ENCODE measurements around the gene BORCS5.

GRCh38 chr12:12367482-12367998 lies 10.7 kb downstream of the BORCS5 start:
- TF ChIP-seq CTCF (IDR thresholded peaks at IDR 0.05) (no peak), POLR2A (IDR thresholded peaks at IDR 0.05) (no peak)
